Measurements from ENCODE around the gene CA10.

DNA sequence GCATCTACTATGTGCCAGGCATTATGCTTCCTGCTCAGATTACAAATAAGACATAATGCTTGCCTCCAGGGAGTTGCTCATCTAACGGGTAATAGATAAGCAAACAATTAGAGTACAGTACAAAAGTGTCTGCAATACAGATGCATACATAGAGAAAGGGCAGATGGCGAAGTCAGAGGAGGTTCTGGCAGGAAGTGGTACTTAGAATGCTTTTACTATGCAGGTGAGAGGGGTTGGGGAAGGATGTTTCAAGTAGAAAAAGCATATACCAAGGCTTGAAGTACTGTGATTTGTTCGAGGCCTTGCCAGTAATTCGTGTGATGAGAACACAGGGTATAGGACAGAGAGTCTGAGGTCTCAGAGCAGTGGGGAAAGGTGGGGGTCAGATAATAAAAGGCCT lies 548.4 kb downstream of the CA10 start:
- TF ChIP-seq, protein P1, sequence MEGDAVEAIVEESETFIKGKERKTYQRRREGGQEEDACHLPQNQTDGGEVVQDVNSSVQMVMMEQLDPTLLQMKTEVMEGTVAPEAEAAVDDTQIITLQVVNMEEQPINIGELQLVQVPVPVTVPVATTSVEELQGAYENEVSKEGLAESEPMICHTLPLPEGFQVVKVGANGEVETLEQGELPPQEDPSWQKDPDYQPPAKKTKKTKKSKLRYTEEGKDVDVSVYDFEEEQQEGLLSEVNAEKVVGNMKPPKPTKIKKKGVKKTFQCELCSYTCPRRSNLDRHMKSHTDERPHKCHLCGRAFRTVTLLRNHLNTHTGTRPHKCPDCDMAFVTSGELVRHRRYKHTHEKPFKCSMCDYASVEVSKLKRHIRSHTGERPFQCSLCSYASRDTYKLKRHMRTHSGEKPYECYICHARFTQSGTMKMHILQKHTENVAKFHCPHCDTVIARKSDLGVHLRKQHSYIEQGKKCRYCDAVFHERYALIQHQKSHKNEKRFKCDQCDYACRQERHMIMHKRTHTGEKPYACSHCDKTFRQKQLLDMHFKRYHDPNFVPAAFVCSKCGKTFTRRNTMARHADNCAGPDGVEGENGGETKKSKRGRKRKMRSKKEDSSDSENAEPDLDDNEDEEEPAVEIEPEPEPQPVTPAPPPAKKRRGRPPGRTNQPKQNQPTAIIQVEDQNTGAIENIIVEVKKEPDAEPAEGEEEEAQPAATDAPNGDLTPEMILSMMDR (IDR thresholded peaks at IDR 0.05; ENCODE audit: low read depth, low read length, poor library complexity, severe bottlenecking) = no peak
- no peak for TF ChIP-seq EZH2phosphoT487 (IDR thresholded peaks at IDR 0.05; ENCODE audit: borderline replicate concordance, low read length)

Data from DOHH2 (cell line).